Measurements from ENCODE around the gene NCF2.

Gene NCF2

DNA sequence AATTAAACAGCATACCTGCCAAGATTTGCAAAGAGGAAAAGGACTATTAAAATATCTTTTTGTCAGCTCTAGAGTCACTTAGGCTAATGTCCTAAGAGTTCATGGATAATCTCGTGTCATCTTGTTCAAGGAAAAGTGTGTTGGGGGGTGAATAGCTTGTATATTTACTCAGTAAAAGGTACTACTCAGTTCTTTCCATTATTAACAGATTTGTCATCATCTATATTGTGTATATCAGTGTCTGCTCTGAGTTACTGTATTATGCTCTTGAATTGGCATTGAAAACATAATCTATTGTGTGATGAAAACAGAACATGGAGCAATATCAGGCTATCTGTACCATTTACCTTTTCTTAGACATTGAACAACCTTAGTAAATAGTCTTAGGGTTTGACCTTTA lies 76.0 kb downstream of the NCF2 start:
- Mint-ChIP-seq H3K4me3 (no peak overlapping the region), H3K27me3 (no peaks in the 10 kb centered on the region), H3K27ac (no peak overlapping the region), H3K9me3 (no peaks in the 10 kb centered on the region), H3K4me1 (ENCODE audit: low read depth) (peaks cover 13% of the 10 kb centered on the region), H3K36me3 (ENCODE audit: low read depth) (peaks cover 38% of the 10 kb centered on the region)
- intact Hi-C loops (cut with micrococcal nuclease) = no loop called here

DNA sequence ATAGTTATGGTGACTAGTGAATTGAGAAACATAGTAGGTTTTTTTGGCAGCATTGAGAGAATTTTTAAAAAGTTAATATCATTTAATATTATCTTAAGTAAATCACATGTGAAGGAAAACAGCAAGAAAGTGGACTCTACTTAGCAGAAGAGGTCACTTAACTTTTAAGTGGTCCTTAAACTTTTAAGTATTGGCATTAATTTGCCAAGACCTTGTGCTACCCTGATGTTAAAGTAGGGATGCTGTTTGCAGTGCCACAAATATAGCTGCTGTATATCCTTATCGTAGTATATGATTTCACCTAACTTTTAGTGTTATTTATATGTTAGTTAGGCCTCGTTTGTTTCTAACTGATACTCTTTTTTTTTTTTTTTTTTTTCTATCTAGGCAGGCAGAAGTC lies 77.8 kb downstream of the NCF2 start:
- intact Hi-C loops (cut with micrococcal nuclease) = no loop called here
- Mint-ChIP-seq H3K27ac (no peak overlapping the region), H3K36me3 (ENCODE audit: low read depth) (peaks cover 33% of the 10 kb centered on the region), H3K4me1 (ENCODE audit: low read depth) (peaks cover 13% of the 10 kb centered on the region), H3K9me3 (no peaks in the 10 kb centered on the region), H3K4me3 (no peak overlapping the region), H3K27me3 (no peaks in the 10 kb centered on the region)

DNA sequence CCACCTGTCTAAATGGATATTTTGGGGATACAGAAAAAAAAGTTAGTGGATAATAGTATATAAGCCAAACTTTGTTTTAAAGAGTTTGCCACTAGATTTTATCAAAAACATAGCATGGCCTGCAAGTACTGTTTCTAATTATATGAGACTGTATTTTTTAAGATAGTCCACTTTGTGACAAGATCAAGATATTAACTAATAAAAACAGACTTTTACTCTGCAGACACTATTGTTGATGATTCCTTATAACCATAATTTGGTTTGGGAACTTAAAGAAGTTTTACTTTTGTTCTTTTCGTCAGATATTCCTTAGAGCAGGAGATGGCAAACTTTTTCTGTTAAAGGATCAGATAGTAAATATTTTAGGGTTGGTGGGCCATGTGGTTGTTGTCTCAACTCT lies 81.6 kb downstream of the NCF2 start:
- Mint-ChIP-seq H3K27ac (no peak overlapping the region), H3K4me1 (ENCODE audit: low read depth) (peaks cover 13% of the 10 kb centered on the region), H3K36me3 (ENCODE audit: low read depth) (peaks cover 17% of the 10 kb centered on the region), H3K4me3 (no peak overlapping the region), H3K27me3 (no peaks in the 10 kb centered on the region), H3K9me3 (no peaks in the 10 kb centered on the region)
- intact Hi-C loops (cut with micrococcal nuclease) = no loop called here

DNA sequence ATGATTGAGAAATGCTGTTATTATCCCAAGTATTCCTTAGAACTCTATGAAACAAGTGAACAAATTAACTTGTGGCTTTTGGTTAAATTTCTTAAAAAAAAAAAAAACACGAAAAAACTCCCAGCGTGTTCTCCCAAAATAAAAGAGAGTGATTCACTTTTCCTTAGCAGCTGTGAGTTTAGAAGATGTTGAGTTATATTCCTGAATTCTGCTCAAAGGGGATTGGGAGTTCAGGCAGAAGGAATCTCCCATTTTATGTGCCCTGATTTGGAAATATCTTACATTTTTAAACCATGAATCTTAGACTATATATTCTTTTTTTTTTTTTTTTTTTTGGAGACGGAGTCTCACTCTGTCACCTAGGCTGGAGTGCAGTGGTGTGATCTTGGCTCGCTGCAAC lies 83.7 kb downstream of the NCF2 start:
- intact Hi-C loops (cut with micrococcal nuclease) = no loop called here
- Mint-ChIP-seq H3K27ac (no peak overlapping the region), H3K4me3 (no peak overlapping the region), H3K4me1 (ENCODE audit: low read depth) (peaks cover 6% of the 10 kb centered on the region), H3K36me3 (ENCODE audit: low read depth) (peaks cover 6% of the 10 kb centered on the region), H3K27me3 (no peaks in the 10 kb centered on the region), H3K9me3 (no peaks in the 10 kb centered on the region)
